GM23248 (cell line): ENCODE measurements around the gene PLEKHD1. TPM values are rescaled to one million over a fixed set of nuclear protein-coding genes. Genes with fewer than 3 reads are reported as not detected.

Source experiments
- DNase-seq: peaks from one replicate; pipeline ENCODE4 v3.0.0-alpha.2; 2015
- H2AFZ ChIP-seq: fragments of 200-600 bp; sonication (generic); 2 replicates; pipeline ENCODE4 v1.6.1; 2016; ENCODE audit warnings: antibody characterized with exemption
- H3F3A ChIP-seq: fragments of 200-600 bp; sonication (generic); 2 replicates; pipeline ENCODE4 v1.6.1; 2016; ENCODE audit warnings: mild to moderate bottlenecking, antibody characterized with exemption, mixed run types; ENCODE audit not compliant: insufficient read depth
- H3K27ac ChIP-seq: fragments of 200-600 bp; sonication (generic); 2 replicates; pipeline ENCODE4 v1.5.1; 2016; ENCODE audit warnings: mild to moderate bottlenecking
- H3K27me3 ChIP-seq: fragments of 200-600 bp; sonication (generic); replicated peaks from 2 replicates; pipeline ENCODE4 v1.6.1; 2016; ENCODE audit warnings: mild to moderate bottlenecking; ENCODE audit not compliant: insufficient read depth
- H3K36me3 ChIP-seq: fragments of 200-600 bp; sonication (generic); 2 replicates; pipeline ENCODE4 v1.6.1; 2016; ENCODE audit warnings: low read depth, mild to moderate bottlenecking
- H3K4me1 ChIP-seq: fragments of 200-600 bp; sonication (generic); 2 replicates; pipeline ENCODE4 v1.6.1; 2016; ENCODE audit warnings: mild to moderate bottlenecking; ENCODE audit not compliant: insufficient read depth
- H3K4me2 ChIP-seq: fragments of 200-600 bp; sonication (generic); one replicate; pipeline ENCODE4 v1.6.1; 2016; ENCODE audit warnings: mild to moderate bottlenecking; ENCODE audit not compliant: unreplicated experiment
- H3K4me3 ChIP-seq: fragments of 200-600 bp; sonication (generic); 2 replicates; pipeline ENCODE4 v1.5.1; 2016; ENCODE audit warnings: mild to moderate bottlenecking
- H3K79me2 ChIP-seq: fragments of 200-600 bp; sonication (generic); 2 replicates; pipeline ENCODE4 v1.6.1; 2016; ENCODE audit warnings: mild to moderate bottlenecking; ENCODE audit not compliant: insufficient read depth
- H3K9ac ChIP-seq: fragments of 200-600 bp; sonication (generic); 2 replicates; pipeline ENCODE4 v1.6.1; 2016; ENCODE audit warnings: mild to moderate bottlenecking
- H3K9me2 ChIP-seq: fragments of 200-600 bp; sonication (generic); 2 replicates; pipeline ENCODE4 v1.6.1; 2016; ENCODE audit warnings: mixed run types, mild to moderate bottlenecking, moderate library complexity; ENCODE audit not compliant: insufficient read depth
- H3K9me3 ChIP-seq: fragments of 200-600 bp; sonication (generic); one replicate; pipeline ENCODE4 v1.6.1; 2017; ENCODE audit warnings: low read depth
- H4K20me1 ChIP-seq: fragments of 200-600 bp; sonication (generic); 2 replicates; pipeline ENCODE4 v1.6.0; 2016; ENCODE audit not compliant: insufficient read depth
- EZH2 ChIP-seq: fragments of 200-600 bp; sonication (generic); IDR thresholded peaks from 2 replicates; pipeline ENCODE4 v1.6.1; 2018; ENCODE audit warnings: antibody characterized with exemption, mild to moderate bottlenecking; ENCODE audit not compliant: insufficient read depth, poor library complexity, severe bottlenecking
- EZH2phosphoT487 ChIP-seq: fragments of 200-600 bp; sonication (generic); IDR thresholded peaks from 2 replicates; pipeline ENCODE4 v1.6.1; 2018; ENCODE audit warnings: antibody characterized with exemption, moderate library complexity, mild to moderate bottlenecking, low read depth; ENCODE audit not compliant: insufficient read depth
- WGBS, 2 experiments: methylation state at CpG; one replicate each; pipeline ENCODE4 v1.1.6; 2015 to 2017; ENCODE audit warnings: low lambda C conversion rate in 2 of 2, low coverage in 1 of 2; ENCODE audit errors: missing lambda C conversion rate in 2 of 2; 5-methylcytosine and 5-hydroxymethylcytosine counted together
- in situ Hi-C: fragments of 300-500 bp; cut with MboI; formaldehyde crosslinking; loops from 2 replicates; pipeline ENCODE4 v1.15.0; 2020
- polyA plus RNA-seq: library from polyadenylated mRNA; unstranded; fragments of >200 nt; fragmentation: Nextera tagmentation; extraction: Ambion mirVana; gene quantifications from 2 replicates; pipeline ENCODE4 v1.2.1, GENCODE V29; 2016
- total RNA-seq: library from RNA; depleted of rRNA; stranded (reverse); fragments of >200 nt; shearing (Covaris generic); gene quantifications from 2 replicates; pipeline ENCODE4 v1.2.3, GENCODE V29; 2014

Gene PLEKHD1
- total and polyA plus RNA-seq, 2 experiments from 2014 or later: not detected

GRCh38 chr14:69558774-69559173 is 74.2 kb downstream of the PLEKHD1 start:
- H2AFZ ChIP-seq: no peak overlapping the region
- H3K79me2 ChIP-seq: no peaks in the 10 kb centered on the region
- no peaks in the 10 kb centered on the region for H4K20me1 ChIP-seq
- H3K9ac ChIP-seq: no peak overlapping the region
- H3K36me3 ChIP-seq: no peaks in the 10 kb centered on the region
- no peak overlapping the region for H3K27ac ChIP-seq
- WGBS, 2 experiments: 79 to 85% methylated on average over 2 to 4 of the region's 4 CpGs
- no peaks in the 10 kb centered on the region for H3F3A ChIP-seq
- no peak for DNase-seq
- no peak overlapping the region for H3K4me3 ChIP-seq
- H3K9me2 ChIP-seq: no peaks in the 10 kb centered on the region
- H3K9me3 ChIP-seq: no peaks in the 10 kb centered on the region
- no peaks in the 10 kb centered on the region for H3K4me1 ChIP-seq
- TF ChIP-seq EZH2: no peak
- no peak for TF ChIP-seq EZH2phosphoT487
- H3K4me2 ChIP-seq: no peak overlapping the region
- H3K27me3 ChIP-seq: peaks cover 66% of the 10 kb centered on the region
- in situ Hi-C loops: no loop called here

GRCh38 chr14:69559581-69560011 is 75.1 kb downstream of the PLEKHD1 start:
- H3K4me1 ChIP-seq: no peaks in the 10 kb centered on the region
- H3F3A ChIP-seq: no peaks in the 10 kb centered on the region
- H3K9me3 ChIP-seq: no peaks in the 10 kb centered on the region
- DNase-seq: no peak
- no peaks in the 10 kb centered on the region for H3K9me2 ChIP-seq
- H3K27me3 ChIP-seq: peaks cover 75% of the 10 kb centered on the region
- no peaks in the 10 kb centered on the region for H3K79me2 ChIP-seq
- no peak for TF ChIP-seq EZH2phosphoT487
- TF ChIP-seq EZH2: no peak
- in situ Hi-C loops: no loop called here
- H3K4me3 ChIP-seq: no peak overlapping the region
- WGBS, 2 experiments: 14 to 19% methylated on average over 6 of the region's 6 CpGs
- H4K20me1 ChIP-seq: no peaks in the 10 kb centered on the region
- H2AFZ ChIP-seq: no peak overlapping the region
- H3K27ac ChIP-seq: no peak overlapping the region
- H3K36me3 ChIP-seq: no peaks in the 10 kb centered on the region
- H3K4me2 ChIP-seq: no peak overlapping the region
- no peak overlapping the region for H3K9ac ChIP-seq

DNA sequence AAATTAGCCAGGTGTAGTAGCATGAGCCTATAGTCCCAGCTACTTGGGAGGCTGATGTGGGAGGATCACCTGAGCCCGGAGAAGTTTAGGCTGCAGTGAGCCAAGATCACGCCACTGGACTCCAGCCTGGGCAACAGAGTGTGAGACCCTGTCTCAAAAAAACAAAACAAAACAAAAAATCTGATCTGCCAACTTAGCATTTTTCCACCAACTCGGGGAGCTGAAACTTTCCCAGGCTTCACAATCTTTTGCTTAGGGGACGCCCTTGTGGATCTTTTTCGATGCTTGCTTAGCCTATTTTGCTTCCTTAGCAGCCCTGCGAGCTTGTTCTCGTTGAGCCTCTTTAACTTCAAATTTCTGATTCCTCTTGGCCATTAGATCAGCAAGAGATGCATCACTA is 76.3 kb downstream of the PLEKHD1 start:
- WGBS, 2 experiments: 43 to 44% methylated on average over 7 of the region's 7 CpGs
- no peaks in the 10 kb centered on the region for H3K79me2 ChIP-seq

GRCh38 chr14:69561893-69562292 is 77.4 kb downstream of the PLEKHD1 start:
- Histone ChIP-seq H3K4me3 (no peak overlapping the region), H3K27me3 (peaks cover 81% of the 10 kb centered on the region)
- no peak for TF ChIP-seq EZH2
- TF ChIP-seq EZH2phosphoT487: no peak

More for the DNA sequence above, 76.3 kb downstream of the PLEKHD1 start:
- DNase-seq: no peak
- H3F3A ChIP-seq: no peaks in the 10 kb centered on the region
- in situ Hi-C loops: no loop called here
- H3K4me1 ChIP-seq: no peaks in the 10 kb centered on the region
- no peaks in the 10 kb centered on the region for H3K9me3 ChIP-seq
- no peaks in the 10 kb centered on the region for H3K9me2 ChIP-seq
- H3K27me3 ChIP-seq: peaks cover 82% of the 10 kb centered on the region
- H3K36me3 ChIP-seq: no peaks in the 10 kb centered on the region
- no peak overlapping the region for H3K4me3 ChIP-seq
- H2AFZ ChIP-seq: no peak overlapping the region
- TF ChIP-seq EZH2phosphoT487 (no peak), EZH2 (no peak)
- H4K20me1 ChIP-seq: no peaks in the 10 kb centered on the region
- no peak overlapping the region for H3K27ac ChIP-seq
- H3K9ac ChIP-seq: no peak overlapping the region
- H3K4me2 ChIP-seq: no peak overlapping the region

DNA sequence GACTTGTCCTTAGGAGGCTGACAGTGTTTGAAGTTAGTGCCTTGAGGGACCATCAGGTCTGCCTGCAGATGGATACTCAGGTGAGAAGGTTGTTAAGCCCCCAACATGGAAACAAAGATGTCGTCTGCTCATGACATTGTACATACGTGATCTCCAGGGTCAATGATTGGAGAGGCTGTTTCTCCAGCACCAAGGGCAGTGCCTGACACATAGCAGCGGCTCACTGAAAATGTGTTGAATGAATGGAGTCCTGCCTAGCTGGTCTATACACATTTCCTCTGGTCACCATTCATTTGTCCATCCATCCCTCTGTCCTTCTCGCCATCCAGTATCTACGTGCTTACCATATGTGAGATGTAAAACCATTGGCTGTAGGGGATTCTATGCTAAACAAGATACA is 83.0 kb downstream of the PLEKHD1 start:
- no peaks in the 10 kb centered on the region for H3K36me3 ChIP-seq
- no peak overlapping the region for H3K27ac ChIP-seq
- in situ Hi-C loops: no loop called here
- TF ChIP-seq EZH2 (no peak), EZH2phosphoT487 (no peak)
- no peaks in the 10 kb centered on the region for H3K9me2 ChIP-seq
- H3K9ac ChIP-seq: no peak overlapping the region
- H3F3A ChIP-seq: no peaks in the 10 kb centered on the region
- no peak for DNase-seq
- no peaks in the 10 kb centered on the region for H3K4me1 ChIP-seq
- WGBS, 2 experiments: 42 to 48% methylated on average over 5 of the region's 5 CpGs
- H3K9me3 ChIP-seq: no peaks in the 10 kb centered on the region
- H2AFZ ChIP-seq: no peak overlapping the region
- H3K79me2 ChIP-seq: no peaks in the 10 kb centered on the region
- H4K20me1 ChIP-seq: no peaks in the 10 kb centered on the region
- H3K4me2 ChIP-seq: no peak overlapping the region
- peaks cover 85% of the 10 kb centered on the region for H3K27me3 ChIP-seq
- H3K4me3 ChIP-seq: no peak overlapping the region

More at GRCh38 chr14:69561893-69562292, 77.4 kb downstream of the PLEKHD1 start:
- in situ Hi-C loops: no loop called here
- Histone ChIP-seq H3K9me2 (no peaks in the 10 kb centered on the region), H2AFZ (no peak overlapping the region), H3F3A (no peaks in the 10 kb centered on the region), H3K9me3 (no peaks in the 10 kb centered on the region), H4K20me1 (no peaks in the 10 kb centered on the region), H3K27ac (no peak overlapping the region), H3K79me2 (no peaks in the 10 kb centered on the region), H3K4me1 (no peaks in the 10 kb centered on the region), H3K4me2 (no peak overlapping the region), H3K36me3 (no peaks in the 10 kb centered on the region), H3K9ac (no peak overlapping the region)
- DNase-seq: no peak
